ENCODE measurements around the gene DCLK3.

The DCLK3 gene, protein sequence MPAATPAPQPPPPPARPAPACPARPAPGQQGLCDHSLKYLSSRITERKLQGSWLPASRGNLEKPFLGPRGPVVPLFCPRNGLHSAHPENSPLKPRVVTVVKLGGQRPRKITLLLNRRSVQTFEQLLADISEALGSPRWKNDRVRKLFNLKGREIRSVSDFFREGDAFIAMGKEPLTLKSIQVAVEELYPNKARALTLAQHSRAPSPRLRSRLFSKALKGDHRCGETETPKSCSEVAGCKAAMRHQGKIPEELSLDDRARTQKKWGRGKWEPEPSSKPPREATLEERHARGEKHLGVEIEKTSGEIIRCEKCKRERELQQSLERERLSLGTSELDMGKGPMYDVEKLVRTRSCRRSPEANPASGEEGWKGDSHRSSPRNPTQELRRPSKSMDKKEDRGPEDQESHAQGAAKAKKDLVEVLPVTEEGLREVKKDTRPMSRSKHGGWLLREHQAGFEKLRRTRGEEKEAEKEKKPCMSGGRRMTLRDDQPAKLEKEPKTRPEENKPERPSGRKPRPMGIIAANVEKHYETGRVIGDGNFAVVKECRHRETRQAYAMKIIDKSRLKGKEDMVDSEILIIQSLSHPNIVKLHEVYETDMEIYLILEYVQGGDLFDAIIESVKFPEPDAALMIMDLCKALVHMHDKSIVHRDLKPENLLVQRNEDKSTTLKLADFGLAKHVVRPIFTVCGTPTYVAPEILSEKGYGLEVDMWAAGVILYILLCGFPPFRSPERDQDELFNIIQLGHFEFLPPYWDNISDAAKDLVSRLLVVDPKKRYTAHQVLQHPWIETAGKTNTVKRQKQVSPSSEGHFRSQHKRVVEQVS

DNA sequence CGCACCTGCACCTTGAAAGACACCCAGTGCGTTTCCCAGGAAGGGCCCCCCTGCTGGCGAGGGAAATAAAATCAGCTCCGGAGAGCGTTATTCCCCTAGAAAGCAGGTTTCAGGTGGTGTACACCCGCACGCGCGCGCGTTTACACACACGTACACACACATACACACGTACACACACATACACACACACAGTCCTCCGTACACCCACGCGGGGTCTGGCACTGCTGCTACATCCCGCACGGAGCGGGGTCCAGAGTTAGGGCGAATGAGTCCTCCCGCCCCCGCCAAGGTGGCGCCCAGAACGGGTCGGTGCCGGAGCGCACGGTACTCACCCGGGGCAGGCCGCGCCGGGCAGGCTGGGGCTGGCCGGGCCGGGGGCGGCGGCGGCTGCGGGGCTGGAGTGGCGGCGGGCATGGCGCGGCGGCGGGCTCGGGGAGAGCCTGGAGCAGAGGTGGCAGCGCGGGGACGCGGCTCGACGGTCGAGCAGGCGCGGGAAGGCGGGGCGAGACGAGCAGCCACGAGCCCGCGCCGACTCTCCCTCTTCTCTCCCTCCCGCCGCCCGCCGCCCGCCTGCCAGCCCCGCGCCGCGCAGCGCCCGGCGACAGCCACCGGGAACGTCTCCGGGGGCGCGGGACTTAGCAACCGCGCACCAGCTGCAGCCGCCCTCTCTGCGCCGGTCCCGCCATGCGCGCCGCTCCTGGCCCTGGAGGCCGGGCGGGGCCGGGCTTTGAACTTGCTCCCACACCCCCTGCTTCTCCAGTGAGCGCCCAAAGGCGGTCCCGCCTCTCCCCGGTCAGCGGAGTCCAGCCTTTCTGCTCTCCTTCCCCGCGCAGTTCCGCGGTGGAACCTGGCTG, at the start of gene DCLK3:
DCLK3 (minus strand) TSS at position 704 of the 854 bp plus-strand sequence; CDS start at position 414, 290 bp downstream.
- no peak for DNase-seq (ENCODE audit: low read depth)

DNA sequence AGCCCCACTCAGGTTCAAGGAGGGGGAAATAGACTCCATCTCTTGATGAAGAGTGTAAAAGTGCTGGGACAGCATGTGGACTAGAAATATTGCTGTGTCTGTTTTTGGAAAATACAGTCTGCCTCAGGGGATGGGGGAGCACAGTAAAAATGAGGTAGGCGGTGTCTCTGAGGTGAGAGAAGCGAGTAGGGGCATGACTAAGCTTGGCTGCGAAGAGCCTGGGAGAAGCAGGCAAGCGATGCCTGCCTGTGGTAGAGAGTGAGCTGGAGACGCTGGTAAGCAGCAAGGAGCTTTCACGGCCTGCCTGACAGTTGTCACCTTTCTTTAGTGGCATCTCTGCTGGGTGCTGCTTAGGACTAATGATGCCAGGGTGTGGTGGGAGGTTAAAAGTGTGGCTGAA, 49.0 kb upstream of the DCLK3 start:
- DNase-seq (ENCODE audit: low read depth), result no peak

DNA sequence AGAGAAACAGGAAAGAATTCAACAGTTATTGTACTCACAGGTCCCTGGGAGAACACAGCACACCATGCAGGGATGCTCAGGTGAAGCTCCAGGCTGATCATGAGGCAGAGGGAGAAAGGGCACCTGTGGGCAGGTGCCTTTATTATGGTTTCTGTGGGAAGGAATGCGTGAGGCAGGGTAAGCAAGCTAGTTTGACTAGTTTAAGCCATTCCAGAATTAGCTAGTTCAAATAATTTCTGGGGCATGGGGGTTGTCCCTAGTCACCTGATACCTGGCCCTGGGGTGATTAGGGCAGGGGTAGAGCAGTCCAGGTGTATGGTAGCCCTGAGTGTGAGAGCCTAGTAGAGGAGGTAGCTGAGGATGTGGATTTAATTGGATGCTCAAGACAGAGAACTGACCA, 47.9 kb upstream of the DCLK3 start:
- no peak for DNase-seq (ENCODE audit: low read depth)

DNA sequence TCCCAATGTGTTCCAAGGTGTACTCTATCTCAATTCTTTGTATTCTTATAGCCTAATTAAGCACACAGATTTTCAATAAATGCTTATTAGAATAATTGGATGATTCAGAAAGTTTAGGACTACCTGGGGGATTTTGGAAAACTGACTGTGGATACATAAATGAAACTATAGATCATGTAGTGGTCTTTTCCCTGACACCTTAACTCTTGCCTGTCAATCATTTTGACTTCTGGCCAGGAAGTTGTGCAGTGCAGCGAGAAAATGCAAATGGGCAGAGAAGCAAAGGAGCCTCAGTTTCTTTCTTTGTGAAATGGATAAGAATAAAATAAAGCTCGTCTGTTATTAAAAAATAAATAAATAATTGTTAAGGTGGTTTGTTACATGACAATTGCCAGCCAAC, 47.4 kb upstream of the DCLK3 start:
- no peak for DNase-seq (ENCODE audit: low read depth)

DNA sequence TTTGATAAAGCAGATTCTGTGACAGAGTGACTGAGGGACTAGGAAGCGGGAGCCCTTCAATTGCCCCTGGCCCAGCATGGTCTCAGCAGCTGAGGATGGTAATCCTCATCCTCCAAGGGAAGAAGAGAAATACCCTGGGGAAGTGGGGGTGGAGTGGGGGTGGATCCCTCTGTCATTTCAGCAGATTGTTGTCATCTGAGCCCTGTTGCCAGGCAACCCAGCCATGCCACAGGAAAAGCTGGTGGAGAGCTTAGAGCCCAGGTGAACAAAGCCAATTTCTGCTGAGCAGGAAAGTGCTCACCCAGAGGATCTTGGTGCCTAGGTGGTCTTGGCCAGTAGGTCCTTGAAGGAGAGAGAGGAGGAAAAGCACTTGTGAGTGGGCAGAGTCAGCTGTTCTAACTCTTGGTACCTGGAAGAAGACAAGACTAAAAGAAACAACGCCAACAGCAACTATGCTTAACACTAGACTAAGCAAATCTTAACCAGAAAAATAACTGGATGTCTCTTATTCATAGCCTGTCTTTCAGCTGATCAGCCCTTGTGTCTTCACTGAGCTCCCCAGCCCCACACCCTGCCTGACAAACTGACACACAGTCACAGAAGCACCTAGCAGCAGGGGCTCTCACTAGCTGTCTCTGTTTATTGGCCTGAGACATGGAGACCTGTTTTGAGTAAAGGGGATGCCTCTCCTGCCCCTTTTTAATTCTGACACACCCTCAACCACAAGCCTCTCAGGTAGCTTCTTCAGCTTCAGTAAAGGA, 40.1 kb upstream of the DCLK3 start:
- no peak for DNase-seq (ENCODE audit: low read depth)

DNA sequence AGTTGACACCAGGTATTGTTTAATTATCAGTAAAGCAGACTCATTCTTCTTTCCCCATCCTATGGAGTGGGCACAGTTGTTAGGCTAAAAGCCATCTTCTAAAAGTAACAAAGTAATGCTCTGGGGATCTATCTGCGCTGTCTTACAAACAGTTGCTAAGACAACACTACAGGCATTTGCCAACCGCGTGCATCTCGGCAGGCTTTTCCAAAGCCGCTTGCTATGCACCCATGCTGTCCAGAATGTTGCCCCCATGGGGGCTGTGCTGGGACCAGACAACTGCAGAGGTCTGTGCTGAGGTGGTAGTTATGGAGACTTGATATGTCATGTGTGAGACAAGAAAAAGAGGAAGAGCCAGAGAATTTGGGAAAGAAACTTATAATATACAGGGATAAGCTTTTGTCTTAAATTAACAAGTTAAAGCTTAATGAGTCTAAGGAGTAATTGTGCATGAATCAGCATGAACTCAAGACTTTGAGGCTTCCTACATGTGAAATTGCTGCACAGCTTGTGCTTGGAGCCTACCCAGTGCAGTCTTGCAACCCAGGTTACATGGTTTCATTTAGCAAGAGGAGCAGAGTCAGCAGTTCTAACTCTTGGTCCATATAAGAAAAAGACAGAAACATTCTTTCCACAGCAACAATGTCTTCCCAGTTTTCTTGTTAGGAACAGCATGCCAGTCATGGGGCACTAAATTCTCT, 38.9 kb upstream of the DCLK3 start:
- no peak for DNase-seq (ENCODE audit: low read depth)

DNA sequence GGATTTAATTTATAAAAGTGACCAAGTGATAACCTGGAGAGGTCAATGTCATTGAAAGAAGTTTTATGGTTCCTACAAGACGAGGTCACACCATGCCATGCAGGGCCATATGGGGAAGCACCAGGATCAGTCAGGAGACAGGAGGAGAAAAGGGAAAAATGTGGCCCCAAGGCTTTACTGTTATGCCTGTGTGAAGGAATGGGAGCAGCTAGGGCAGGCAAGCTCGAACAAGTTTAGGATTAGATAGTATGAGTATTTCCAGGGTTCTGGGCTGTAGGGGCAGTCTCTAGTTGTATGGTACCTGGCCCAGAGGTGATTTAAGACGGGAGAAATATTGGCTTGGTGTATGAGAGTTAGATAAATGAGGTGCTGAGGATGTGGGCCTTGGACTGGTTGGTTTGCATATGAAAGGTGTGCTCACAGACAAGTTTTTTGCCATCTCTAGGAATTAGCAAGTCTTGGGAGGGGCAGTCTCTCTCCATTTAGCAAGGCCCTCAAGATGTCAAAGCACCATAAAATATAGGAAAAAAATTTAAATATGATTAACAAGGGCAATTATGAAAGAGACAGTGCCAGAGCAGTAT, 36.3 kb upstream of the DCLK3 start:
- no peak for DNase-seq (ENCODE audit: low read depth)

DNA sequence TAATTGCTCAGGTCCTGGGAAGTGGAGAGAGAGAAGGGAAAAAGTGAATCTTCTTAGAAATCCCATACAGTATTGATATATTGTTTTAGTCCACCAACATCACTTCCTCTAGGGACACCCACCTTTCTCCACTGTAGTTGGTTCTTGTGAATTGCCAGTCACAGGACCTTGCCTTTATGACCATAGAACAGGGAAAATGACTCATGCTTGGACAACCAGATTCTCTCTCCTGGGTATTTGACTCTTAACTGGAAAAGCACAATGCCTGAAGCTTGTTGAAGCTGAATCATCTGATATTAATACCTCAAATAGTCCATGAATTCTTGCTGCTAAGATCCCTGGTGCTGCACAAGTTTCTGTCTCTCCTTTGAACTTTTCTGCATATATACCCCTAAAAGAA, 32.5 kb upstream of the DCLK3 start:
- DNase-seq (ENCODE audit: low read depth), result no peak

DNA sequence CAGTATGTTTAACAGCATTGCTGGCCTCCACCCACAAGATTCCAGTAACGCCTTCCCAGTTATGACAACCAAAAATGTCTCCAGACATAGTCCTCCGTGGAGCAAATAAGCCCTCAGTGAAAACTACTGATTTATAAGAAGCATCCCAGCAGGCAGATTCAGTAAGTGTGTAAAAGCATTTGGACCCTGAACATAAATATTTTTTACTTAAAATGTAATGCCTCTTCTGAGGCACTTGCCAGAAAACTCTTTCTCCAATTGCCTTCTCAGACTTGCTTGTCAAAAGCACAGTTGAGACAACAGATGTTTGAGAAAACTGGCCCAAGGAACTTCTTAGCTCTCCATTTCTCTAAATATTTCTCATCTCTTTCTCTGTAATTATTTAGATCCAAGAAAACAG, 31.8 kb upstream of the DCLK3 start:
- no peak for DNase-seq (ENCODE audit: low read depth)

DNA sequence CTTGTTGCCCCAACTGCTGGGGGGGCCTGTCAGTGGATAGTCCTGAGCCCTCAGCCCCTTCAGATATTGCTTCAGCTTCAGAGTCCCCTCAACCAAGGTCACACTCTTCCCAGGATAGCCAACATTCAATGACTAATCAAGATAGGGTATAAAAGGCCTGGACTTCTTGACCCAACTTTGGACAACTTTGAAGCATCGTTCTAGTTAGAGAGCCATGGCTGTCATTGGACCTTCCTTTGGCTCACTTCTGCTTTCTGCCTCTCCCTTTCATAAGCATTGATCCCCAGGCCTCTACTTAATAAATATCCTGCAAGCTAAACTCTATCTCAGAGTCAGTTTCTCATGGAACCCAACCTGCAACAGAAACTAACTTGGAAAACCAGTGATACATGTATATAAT, 31.3 kb upstream of the DCLK3 start:
- DNase-seq (ENCODE audit: low read depth), result no peak

DNA sequence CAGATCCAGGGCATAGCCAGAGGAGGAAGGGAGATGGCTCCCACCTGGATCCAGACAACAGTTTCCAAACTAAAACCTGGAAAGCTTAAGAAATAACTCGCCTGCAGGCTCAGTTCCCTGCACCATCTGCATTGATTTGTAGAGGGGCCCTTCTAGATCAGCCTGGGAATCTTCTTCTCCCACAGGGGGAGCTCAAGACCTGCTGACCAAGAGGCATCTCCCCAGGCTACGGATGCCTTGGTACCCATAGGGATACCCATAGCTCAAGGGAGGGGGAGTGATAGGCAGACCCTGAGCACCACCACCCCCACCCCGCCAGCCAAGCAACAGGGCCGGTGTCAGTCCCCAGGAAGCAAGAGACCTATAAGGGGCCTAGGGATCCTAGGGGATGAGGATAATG, 28.0 kb upstream of the DCLK3 start:
- DNase-seq (ENCODE audit: low read depth), result no peak

DNA sequence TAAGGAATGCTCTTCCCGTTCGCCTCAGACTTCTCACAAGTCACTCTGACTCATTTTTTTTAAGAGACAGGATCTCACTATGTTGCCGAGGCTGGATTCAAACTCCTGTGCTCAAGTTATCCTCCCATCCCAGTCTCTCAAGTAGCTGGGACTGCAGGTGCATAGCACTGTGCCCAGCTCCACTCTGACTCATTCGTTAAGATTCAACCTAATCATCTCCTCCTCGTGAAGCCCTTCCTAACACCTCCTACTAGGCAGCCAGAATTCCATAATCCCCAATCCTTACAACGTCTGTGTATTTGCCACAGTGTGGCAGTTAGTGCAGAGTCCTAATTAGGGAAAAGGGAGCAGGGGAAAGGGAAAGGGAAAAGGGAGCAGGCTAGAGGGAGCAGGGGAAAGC, 26.4 kb upstream of the DCLK3 start:
- DNase-seq (ENCODE audit: low read depth), result no peak

DNA sequence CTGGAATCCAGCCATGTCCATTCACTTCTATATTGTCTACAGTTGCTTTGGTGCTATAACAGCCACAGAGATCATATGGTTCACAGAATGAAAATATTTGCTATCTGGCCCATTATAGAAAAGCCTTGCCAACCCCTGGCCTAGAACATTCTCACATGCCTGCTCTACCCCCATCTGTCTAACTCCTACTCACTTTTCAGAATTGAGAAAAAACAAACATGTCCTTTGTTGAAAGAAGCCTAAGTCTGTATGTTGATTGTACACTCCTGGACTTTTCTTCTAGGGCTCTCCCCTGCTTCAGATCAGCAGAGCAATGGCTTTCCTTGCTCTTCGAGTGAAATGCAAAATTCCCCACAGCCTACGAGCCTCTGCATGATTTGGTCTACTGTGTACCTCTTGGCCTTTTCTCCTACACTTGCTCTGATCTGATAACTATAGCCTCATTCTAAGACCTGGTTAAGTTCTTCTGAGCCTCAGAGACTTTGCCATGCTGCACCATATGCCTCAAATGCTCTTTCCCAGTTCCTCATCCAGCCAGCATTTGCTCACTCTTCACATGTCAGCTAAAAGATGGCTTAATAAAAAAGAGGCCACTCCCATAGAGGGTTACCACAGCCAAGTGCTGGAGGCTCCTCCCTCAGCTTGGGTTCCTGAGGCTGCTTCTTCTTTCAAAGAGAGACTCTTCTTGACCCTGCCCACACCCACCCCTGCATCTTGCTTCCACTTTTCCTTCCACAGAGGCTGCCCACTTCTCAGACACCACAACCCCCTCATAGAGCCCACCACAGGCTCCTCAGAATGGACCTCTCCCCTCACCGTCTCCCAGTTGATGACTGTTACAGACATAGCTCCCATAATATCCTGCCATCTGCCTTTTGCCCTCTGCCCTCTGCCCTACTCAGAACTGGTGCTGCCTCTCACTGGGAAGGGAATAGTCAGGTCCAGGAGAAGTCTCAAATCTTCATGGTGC, 22.9 kb upstream of the DCLK3 start:
- DNase-seq (ENCODE audit: low read depth), result no peak

DNA sequence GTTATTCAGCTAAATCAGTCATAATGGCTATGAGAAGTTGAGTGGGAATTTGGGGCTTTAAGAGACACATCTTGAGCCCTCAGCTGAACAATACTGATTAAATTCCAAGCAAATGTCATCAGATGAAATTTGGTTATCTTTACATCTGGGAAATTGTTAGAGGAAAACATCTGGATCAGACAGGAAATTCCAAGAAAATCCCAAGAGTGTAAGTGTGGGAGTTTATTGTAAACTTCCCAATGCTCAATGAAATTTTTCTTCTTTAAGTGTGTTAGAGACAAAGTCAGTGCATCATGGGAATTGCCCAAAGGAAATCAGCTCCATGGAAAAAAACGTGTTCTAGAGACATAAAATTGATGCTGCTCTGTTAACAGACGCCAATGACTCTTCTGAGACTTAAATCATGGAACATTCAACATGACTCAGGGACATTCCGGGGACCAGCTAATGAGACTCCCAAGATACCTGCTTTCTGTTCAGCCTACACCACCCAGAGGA, 19.8 kb upstream of the DCLK3 start:
- DNase-seq (ENCODE audit: low read depth), result no peak

DNA sequence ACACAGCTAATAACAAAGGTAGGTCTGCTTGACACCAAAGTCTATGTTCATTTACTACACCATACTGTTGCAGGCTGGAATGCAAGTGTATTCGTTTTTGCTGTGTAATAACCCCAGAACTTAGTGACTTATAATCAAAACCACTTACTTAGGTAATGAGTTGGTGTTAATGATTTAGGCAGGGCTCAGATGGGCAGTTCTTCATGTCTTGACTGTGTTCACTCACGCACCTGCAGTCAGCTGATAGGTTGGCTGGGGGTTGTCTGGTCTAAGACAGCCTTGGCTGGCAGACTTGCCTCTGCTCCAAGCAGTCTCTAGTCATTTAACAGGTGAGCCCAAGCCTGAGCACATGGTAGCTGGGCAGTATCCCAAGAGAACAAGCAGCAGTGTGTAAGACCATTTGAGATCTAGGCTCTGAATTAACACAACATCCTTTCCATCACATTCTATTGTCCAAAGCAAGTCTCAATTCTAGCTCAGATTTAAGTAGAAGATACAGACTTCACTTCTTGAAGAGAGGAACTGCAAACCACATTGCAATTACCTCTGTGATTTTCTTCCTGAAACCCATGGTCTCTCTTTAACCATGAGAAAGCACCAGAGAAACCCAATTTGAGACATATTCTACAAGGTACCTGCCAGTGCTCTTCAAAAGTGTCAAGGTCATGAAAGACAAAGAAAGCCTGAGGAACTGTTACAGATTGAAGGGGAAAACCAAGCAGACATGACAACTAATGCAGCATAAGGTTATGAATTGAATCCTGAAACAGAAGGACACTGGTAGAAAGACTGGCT, 13.3 kb upstream of the DCLK3 start:
- DNase-seq (ENCODE audit: low read depth), result no peak

DNA sequence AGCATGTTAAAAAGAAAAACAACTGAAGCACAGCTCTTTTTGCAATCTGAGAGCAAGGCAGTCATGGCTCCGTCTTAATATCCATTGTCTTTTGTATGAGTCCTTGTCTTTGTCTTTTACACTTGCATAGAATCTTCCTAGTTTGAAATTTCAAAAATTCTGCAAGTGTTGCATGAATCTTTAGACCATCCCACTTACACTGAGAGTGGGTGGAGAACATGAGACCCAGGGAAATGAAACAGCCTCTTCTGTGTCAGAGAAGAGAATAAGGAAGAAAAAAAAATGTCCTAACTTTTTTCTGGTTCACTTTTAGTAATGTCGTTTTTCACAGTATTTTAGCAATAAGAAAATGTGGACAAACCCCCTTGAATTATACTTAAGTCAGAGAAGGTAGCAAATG, 12.1 kb upstream of the DCLK3 start:
- no peak for DNase-seq (ENCODE audit: low read depth)

DNA sequence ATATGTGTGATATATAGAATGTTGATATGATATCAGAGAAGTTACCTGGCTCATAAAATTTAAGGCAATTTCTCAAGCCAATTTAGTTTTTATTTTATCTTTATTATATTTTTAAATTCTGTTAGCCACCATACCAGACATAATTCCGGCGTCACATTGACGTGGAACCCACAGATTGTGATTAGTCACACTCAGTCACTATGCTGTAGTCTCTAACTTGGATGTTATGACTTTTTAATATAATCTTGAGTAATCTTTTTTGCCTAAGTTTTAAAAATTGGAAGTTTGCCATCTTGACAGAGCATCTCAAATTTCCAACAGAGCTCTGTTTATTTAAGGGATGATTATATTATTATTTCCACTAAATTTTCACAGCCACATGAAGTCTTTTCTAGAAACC, 9.7 kb upstream of the DCLK3 start:
- DNase-seq (ENCODE audit: low read depth), result no peak

DNA sequence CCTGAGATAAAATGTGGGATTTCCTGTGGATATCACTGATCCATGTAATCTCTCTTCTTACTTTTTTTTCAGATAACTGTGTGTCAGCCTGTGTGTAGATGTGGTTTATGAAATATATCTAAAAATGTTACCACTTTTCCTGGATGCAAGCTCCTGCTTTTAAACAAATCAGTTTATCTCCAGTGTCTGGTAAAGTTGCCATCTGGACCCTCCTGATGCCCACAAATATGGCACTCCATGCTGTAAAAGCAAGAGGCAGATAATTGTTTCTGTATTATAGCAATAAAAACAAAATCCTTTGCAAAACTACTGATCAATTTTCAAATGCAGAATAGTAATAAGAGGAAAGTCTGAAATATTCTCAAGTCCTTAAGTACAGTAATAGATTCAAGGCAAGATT, 7.6 kb upstream of the DCLK3 start:
- no peak for DNase-seq (ENCODE audit: low read depth)

DNA sequence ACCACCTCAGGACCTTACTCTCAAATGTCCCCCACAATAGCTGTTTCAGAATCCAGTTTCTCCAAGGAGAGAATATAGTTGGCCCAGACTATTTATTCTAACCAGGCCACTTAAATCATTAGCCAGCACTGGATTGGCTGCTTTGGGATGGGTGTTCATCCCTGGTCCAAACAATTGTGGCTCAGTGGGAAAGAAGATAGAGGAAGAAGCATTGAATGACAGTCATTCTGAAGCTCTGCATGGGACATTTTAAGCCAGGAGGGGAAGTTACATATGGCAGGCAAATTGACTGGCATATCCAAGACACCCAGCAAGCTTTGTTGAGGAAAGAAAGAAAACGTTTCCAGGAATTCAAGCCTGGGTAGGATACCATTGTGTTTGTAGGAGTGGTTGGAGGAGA, 5.6 kb upstream of the DCLK3 start:
- no peak for DNase-seq (ENCODE audit: low read depth)
